Breast epithelium (tissue), 3 donors: Measurements from ENCODE around the gene ATL2.

Source experiments
- CTCF ChIP-seq, 3 donors: fragments of 450-650 bp; IDR thresholded peaks; one replicate each; pipeline ENCODE4 v1.5.1; 2016 to 2017; ENCODE audit warnings: antibody characterized with exemption in 3 of 3, mild to moderate bottlenecking in 3 of 3, moderate library complexity in 3 of 3
- POLR2AphosphoS5 ChIP-seq, 3 donors: sonication (generic); formaldehyde crosslinking; IDR thresholded peaks; one replicate each; pipeline ENCODE4 v1.6.1; 2017; ENCODE audit warnings: antibody characterized with exemption in 3 of 3

- TF ChIP-seq CTCF (IDR thresholded peaks at IDR 0.05) (no peak), POLR2AphosphoS5 (IDR thresholded peaks at IDR 0.05) (no peak)
These were observed 41.7 kb upstream of the ATL2 start for GRCh38 chr2:38418735-38419134.
